ENCODE results near the gene SLC6A2. TPM values are rescaled to one million over a fixed set of nuclear protein-coding genes. Genes with fewer than 3 reads are reported as not detected.

The SLC6A2 gene
- total and polyA plus RNA-seq, 2 experiments from 2014 or later: 0.35 to 0.39 TPM

DNA sequence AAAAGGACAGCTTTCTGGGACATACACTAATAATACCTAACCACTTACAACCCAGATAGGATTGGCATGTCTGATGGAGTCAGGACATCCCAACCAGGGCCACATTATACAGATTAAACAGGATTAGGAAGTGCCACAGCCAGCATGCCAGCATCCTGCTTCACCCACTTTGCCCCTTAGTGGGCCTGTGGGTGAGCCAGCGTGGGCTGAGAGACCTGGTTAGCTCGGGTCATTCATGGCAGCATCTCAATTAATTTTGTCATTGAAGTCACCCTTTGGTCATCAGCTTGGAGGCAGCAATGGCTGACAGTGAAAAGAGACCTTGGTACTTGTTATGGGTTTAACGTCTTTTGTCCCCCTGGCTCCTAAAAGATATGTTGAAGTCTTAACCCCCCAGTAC, 29.9 kb upstream of the SLC6A2 start:
- Mint-ChIP-seq H3K27ac (no peak overlapping the region), H3K4me3 (no peak overlapping the region), H3K9me3 (peaks cover 32% of the 10 kb centered on the region), H3K36me3 (ENCODE audit: low read depth) (peaks cover 13% of the 10 kb centered on the region; the same call in 1 of the 3 replicates), H3K4me1 (peaks cover 10% of the 10 kb centered on the region; the same call in 2 of the 3 replicates), H3K27me3 (ENCODE audit: insufficient read depth, low read depth, poor library complexity) (peaks cover 4% of the 10 kb centered on the region)
- H3F3A ChIP-seq (replicated peaks; ENCODE audit: low read depth): no peaks in the 10 kb centered on the region
- no peaks in the 10 kb centered on the region for H3K36me3 ChIP-seq (ENCODE audit: insufficient read depth)
- H3K4me3 ChIP-seq: no peak overlapping the region
- H3K4me2 ChIP-seq: no peak overlapping the region
- DNase-seq (ENCODE audit: low spot score): no peak
- H4K20me1 ChIP-seq (replicated peaks; ENCODE audit: insufficient read depth): no peaks in the 10 kb centered on the region
- H3K79me2 ChIP-seq (replicated peaks; ENCODE audit: insufficient read depth): no peaks in the 10 kb centered on the region
- no peak overlapping the region for H3K27ac ChIP-seq (ENCODE audit: low read depth)
- H3K27me3 ChIP-seq (ENCODE audit: insufficient read depth): no peaks in the 10 kb centered on the region
- TF ChIP-seq, protein P1, sequence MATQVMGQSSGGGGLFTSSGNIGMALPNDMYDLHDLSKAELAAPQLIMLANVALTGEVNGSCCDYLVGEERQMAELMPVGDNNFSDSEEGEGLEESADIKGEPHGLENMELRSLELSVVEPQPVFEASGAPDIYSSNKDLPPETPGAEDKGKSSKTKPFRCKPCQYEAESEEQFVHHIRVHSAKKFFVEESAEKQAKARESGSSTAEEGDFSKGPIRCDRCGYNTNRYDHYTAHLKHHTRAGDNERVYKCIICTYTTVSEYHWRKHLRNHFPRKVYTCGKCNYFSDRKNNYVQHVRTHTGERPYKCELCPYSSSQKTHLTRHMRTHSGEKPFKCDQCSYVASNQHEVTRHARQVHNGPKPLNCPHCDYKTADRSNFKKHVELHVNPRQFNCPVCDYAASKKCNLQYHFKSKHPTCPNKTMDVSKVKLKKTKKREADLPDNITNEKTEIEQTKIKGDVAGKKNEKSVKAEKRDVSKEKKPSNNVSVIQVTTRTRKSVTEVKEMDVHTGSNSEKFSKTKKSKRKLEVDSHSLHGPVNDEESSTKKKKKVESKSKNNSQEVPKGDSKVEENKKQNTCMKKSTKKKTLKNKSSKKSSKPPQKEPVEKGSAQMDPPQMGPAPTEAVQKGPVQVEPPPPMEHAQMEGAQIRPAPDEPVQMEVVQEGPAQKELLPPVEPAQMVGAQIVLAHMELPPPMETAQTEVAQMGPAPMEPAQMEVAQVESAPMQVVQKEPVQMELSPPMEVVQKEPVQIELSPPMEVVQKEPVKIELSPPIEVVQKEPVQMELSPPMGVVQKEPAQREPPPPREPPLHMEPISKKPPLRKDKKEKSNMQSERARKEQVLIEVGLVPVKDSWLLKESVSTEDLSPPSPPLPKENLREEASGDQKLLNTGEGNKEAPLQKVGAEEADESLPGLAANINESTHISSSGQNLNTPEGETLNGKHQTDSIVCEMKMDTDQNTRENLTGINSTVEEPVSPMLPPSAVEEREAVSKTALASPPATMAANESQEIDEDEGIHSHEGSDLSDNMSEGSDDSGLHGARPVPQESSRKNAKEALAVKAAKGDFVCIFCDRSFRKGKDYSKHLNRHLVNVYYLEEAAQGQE (IDR thresholded peaks at IDR 0.05; ENCODE audit: unreplicated experiment): no peak
- TF ChIP-seq POLR2AphosphoS5 (IDR thresholded peaks at IDR 0.05; ENCODE audit: low read depth): no peak
- no peak for TF ChIP-seq CREB1 (CRISPR knock-in tag; IDR thresholded peaks at IDR 0.05; ENCODE audit: low read depth)
- no peak for TF ChIP-seq STAT1 (IDR thresholded peaks at IDR 0.05; ENCODE audit: unreplicated experiment)
- TF ChIP-seq ZNF331 (CRISPR knock-in tag; IDR thresholded peaks at IDR 0.05; ENCODE audit: low read depth): no peak
- H3K9me2 ChIP-seq (ENCODE audit: insufficient read depth): peaks cover 20% of the 10 kb centered on the region
- H2AFZ ChIP-seq: no peak overlapping the region
- H3K4me1 ChIP-seq (ENCODE audit: insufficient read depth): peaks cover 9% of the 10 kb centered on the region; the same call in 1 of the 2 replicates
- no peak for ATAC-seq

DNA sequence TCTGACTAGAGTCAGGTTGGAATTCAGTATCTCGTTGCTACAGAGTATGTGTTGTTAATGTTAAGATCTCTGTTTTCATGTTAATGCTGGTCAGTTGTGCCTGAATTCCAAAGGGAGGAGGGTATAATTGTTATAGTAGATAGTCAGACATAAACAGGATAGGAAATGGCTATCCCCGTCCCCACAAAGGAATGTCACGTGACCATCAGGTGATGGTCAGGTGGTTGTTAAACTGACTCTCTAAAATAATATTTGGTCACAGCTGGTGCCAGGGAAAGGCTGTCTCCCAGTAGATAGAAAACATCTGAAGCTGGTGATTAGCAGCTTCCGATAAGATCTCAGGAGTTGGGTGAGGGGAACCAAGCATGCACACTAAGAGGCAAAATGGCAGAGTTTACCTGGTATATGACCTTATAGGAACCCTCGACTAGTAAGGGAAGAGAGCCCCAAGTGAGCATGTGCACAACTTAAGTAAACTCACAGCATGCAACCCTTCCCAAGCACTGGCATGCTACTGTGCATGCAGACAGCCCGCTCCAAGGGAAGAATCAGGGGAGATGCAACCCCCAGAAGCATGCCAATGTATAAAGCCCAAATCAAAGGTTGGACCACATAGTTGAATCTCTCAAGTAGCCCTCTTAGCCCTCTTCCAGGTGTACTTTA, 27.4 kb upstream of the SLC6A2 start:
- no peak overlapping the region for H3K4me3 ChIP-seq
- no peak overlapping the region for H3K4me2 ChIP-seq
- no peaks in the 10 kb centered on the region for H3K27me3 ChIP-seq (ENCODE audit: insufficient read depth)
- Mint-ChIP-seq H3K4me3 (no peak overlapping the region), H3K27me3 (ENCODE audit: insufficient read depth, low read depth, poor library complexity) (peaks cover 4% of the 10 kb centered on the region), H3K4me1 (peaks cover 6% of the 10 kb centered on the region; the same call in 2 of the 3 replicates), H3K36me3 (ENCODE audit: low read depth) (peaks cover 20% of the 10 kb centered on the region; the same call in 1 of the 3 replicates), H3K27ac (no peak overlapping the region), H3K9me3 (peaks cover 47% of the 10 kb centered on the region)
- peaks cover 13% of the 10 kb centered on the region for H3K9me2 ChIP-seq (ENCODE audit: insufficient read depth)
- peaks cover 14% of the 10 kb centered on the region for H3K36me3 ChIP-seq (ENCODE audit: insufficient read depth)
- DNase-seq (ENCODE audit: low spot score): no peak
- no peaks in the 10 kb centered on the region for H4K20me1 ChIP-seq (replicated peaks; ENCODE audit: insufficient read depth)
- no peaks in the 10 kb centered on the region for H3K79me2 ChIP-seq (replicated peaks; ENCODE audit: insufficient read depth)
- ATAC-seq: no peak
- H3K27ac ChIP-seq (ENCODE audit: low read depth): no peak overlapping the region
- no peak overlapping the region for H2AFZ ChIP-seq
- H3F3A ChIP-seq (replicated peaks; ENCODE audit: low read depth): no peaks in the 10 kb centered on the region
- peaks cover 9% of the 10 kb centered on the region; the same call in 1 of the 2 replicates for H3K4me1 ChIP-seq (ENCODE audit: insufficient read depth)
- no peak for TF ChIP-seq JUNB (IDR thresholded peaks at IDR 0.05; ENCODE audit: unreplicated experiment)
- TF ChIP-seq POLR2AphosphoS5 (IDR thresholded peaks at IDR 0.05; ENCODE audit: low read depth): no peak
- TF ChIP-seq NANOG (IDR thresholded peaks at IDR 0.05; ENCODE audit: borderline replicate concordance): no peak
- TF ChIP-seq ZNF114 (CRISPR knock-in tag; IDR thresholded peaks at IDR 0.05): no peak
- TF ChIP-seq, protein P2, sequence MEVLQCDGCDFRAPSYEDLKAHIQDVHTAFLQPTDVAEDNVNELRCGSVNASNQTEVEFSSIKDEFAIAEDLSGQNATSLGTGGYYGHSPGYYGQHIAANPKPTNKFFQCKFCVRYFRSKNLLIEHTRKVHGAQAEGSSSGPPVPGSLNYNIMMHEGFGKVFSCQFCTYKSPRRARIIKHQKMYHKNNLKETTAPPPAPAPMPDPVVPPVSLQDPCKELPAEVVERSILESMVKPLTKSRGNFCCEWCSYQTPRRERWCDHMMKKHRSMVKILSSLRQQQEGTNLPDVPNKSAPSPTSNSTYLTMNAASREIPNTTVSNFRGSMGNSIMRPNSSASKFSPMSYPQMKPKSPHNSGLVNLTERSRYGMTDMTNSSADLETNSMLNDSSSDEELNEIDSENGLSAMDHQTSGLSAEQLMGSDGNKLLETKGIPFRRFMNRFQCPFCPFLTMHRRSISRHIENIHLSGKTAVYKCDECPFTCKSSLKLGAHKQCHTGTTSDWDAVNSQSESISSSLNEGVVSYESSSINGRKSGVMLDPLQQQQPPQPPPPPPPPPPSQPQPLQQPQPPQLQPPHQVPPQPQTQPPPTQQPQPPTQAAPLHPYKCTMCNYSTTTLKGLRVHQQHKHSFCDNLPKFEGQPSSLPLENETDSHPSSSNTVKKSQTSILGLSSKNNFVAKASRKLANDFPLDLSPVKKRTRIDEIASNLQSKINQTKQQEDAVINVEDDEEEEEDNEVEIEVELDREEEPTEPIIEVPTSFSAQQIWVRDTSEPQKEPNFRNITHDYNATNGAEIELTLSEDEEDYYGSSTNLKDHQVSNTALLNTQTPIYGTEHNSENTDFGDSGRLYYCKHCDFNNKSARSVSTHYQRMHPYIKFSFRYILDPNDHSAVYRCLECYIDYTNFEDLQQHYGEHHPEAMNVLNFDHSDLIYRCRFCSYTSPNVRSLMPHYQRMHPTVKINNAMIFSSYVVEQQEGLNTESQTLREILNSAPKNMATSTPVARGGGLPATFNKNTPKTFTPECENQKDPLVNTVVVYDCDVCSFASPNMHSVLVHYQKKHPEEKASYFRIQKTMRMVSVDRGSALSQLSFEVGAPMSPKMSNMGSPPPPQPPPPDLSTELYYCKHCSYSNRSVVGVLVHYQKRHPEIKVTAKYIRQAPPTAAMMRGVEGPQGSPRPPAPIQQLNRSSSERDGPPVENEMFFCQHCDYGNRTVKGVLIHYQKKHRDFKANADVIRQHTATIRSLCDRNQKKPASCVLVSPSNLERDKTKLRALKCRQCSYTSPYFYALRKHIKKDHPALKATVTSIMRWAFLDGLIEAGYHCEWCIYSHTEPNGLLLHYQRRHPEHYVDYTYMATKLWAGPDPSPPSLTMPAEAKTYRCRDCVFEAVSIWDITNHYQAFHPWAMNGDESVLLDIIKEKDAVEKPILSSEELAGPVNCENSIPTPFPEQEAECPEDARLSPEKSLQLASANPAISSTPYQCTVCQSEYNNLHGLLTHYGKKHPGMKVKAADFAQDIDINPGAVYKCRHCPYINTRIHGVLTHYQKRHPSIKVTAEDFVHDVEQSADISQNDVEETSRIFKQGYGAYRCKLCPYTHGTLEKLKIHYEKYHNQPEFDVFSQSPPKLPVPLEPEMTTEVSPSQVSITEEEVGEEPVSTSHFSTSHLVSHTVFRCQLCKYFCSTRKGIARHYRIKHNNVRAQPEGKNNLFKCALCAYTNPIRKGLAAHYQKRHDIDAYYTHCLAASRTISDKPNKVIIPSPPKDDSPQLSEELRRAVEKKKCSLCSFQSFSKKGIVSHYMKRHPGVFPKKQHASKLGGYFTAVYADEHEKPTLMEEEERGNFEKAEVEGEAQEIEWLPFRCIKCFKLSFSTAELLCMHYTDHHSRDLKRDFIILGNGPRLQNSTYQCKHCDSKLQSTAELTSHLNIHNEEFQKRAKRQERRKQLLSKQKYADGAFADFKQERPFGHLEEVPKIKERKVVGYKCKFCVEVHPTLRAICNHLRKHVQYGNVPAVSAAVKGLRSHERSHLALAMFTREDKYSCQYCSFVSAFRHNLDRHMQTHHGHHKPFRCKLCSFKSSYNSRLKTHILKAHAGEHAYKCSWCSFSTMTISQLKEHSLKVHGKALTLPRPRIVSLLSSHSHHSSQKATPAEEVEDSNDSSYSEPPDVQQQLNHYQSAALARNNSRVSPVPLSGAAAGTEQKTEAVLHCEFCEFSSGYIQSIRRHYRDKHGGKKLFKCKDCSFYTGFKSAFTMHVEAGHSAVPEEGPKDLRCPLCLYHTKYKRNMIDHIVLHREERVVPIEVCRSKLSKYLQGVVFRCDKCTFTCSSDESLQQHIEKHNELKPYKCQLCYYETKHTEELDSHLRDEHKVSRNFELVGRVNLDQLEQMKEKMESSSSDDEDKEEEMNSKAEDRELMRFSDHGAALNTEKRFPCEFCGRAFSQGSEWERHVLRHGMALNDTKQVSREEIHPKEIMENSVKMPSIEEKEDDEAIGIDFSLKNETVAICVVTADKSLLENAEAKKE (CRISPR knock-in tag; IDR thresholded peaks at IDR 0.05): no peak
- TF ChIP-seq, protein P3, sequence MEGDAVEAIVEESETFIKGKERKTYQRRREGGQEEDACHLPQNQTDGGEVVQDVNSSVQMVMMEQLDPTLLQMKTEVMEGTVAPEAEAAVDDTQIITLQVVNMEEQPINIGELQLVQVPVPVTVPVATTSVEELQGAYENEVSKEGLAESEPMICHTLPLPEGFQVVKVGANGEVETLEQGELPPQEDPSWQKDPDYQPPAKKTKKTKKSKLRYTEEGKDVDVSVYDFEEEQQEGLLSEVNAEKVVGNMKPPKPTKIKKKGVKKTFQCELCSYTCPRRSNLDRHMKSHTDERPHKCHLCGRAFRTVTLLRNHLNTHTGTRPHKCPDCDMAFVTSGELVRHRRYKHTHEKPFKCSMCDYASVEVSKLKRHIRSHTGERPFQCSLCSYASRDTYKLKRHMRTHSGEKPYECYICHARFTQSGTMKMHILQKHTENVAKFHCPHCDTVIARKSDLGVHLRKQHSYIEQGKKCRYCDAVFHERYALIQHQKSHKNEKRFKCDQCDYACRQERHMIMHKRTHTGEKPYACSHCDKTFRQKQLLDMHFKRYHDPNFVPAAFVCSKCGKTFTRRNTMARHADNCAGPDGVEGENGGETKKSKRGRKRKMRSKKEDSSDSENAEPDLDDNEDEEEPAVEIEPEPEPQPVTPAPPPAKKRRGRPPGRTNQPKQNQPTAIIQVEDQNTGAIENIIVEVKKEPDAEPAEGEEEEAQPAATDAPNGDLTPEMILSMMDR (conservative IDR thresholded peaks at IDR 0.05; ENCODE audit: low read depth in 2 of 2): no peak
